GM12878 (cell line): Measurements from ENCODE around the gene FBRSL1. TPM values are rescaled to one million over a fixed set of nuclear protein-coding genes. Genes with fewer than 3 reads are reported as not detected.

Experiments used
- ATAC-seq: fragments of 200-7000 bp; cut with Tn5 transposase; 3 replicates; pipeline ENCODE4 v1.9.1; 2020; ENCODE audit warnings: mild to moderate bottlenecking, moderate library complexity
- BruUV-seq: library from RNA; stranded (reverse); fragments of 400-500 nt; replicated peaks from 2 replicates; lab custom pipeline; 2021; lab: Mats Ljungman, UMichigan
- CTCF ChIA-PET: fragments of 300-600 bp; sonication (Branson Sonifier 250); formaldehyde crosslinking; extraction: SDS; loops from one replicate; lab custom pipeline; 2021; ENCODE audit warnings: inconsistent platforms; lab: Yijun Ruan, JAX
- POLR2A ChIA-PET: fragments of 350-600 bp; formaldehyde crosslinking; extraction: SDS; loops from one replicate; lab custom pipeline; 2021; ENCODE audit warnings: inconsistent platforms; lab: Charles Lee
- RAD21 ChIA-PET: fragments of 300-600 bp; sonication (Branson Sonifier 250); formaldehyde crosslinking; loops from one replicate; lab custom pipeline; 2023; ENCODE audit warnings: antibody characterized with exemption; ENCODE audit not compliant: unreplicated experiment; lab: Charles Lee
- SMC1A ChIA-PET: fragments of 300-600 bp; sonication (Branson Sonifier 250); formaldehyde crosslinking; loops from one replicate; lab custom pipeline; 2023; ENCODE audit not compliant: unreplicated experiment, uncharacterized antibody; lab: Charles Lee
- DNase-seq: peaks from one replicate; pipeline ENCODE4 v3.0.0-alpha.2; 2011; ENCODE audit warnings: low read depth, low spot score
- FAIRE-seq: peaks from 3 replicates; lab custom pipeline; 2011; peaks lifted over from hg19 to GRCh38; lab: Jason Lieb, UNC
- H2AFZ ChIP-seq: 2 replicates; pipeline ENCODE4 v1.6.0; 2011; ENCODE audit warnings: low read depth, low read length, control low read depth; ENCODE audit not compliant: control insufficient read depth
- H3K27ac ChIP-seq: 2 replicates; pipeline ENCODE4 v1.5.1; 2011; ENCODE audit warnings: control low read depth; ENCODE audit not compliant: control insufficient read depth, insufficient read depth
- H3K27me3 ChIP-seq, 2 experiments: replicated peaks in 1 of 2; 2 replicates each; pipeline versions ENCODE4 v1.6.0 to v1.6.1; 2011; ENCODE audit warnings: low read length in 1 of 2; ENCODE audit not compliant: control insufficient read depth in 2 of 2, insufficient read depth in 2 of 2
- H3K36me3 ChIP-seq, 2 experiments: 2 replicates each; pipeline ENCODE4 v1.5.1; 2011; ENCODE audit warnings: low read length in 1 of 2; ENCODE audit not compliant: control insufficient read depth in 2 of 2, insufficient read depth in 2 of 2
- H3K4me1 ChIP-seq: 2 replicates; pipeline ENCODE4 v1.6.1; 2011; ENCODE audit warnings: mild to moderate bottlenecking, low read length, moderate library complexity, mixed read lengths; ENCODE audit not compliant: control insufficient read depth, insufficient read depth
- H3K4me2 ChIP-seq: 2 replicates; pipeline ENCODE4 v1.6.0; 2011; ENCODE audit warnings: control low read depth; ENCODE audit not compliant: control insufficient read depth, insufficient read depth
- H3K4me3 ChIP-seq: fragments of 200-600 bp; sonication (generic); 2 replicates; pipeline ENCODE4 v1.5.1; 2016
- H3K79me2 ChIP-seq: 2 replicates; pipeline ENCODE4 v1.6.0; 2011; ENCODE audit warnings: low read length; ENCODE audit not compliant: control insufficient read depth, insufficient read depth
- H3K9ac ChIP-seq: 2 replicates; pipeline ENCODE4 v1.8.0; 2011; ENCODE audit warnings: low read length, control low read depth, mixed read lengths; ENCODE audit not compliant: control insufficient read depth, insufficient read depth
- H3K9me3 ChIP-seq: replicated peaks from 3 replicates; pipeline ENCODE4 v1.5.1; 2011; ENCODE audit warnings: mild to moderate bottlenecking, low read length; ENCODE audit not compliant: control insufficient read depth, insufficient read depth
- H4K20me1 ChIP-seq: 2 replicates; pipeline ENCODE4 v1.6.0; 2011; ENCODE audit not compliant: control insufficient read depth, insufficient read depth
- ATF7 ChIP-seq: fragments of 450-650 bp; IDR thresholded peaks from 2 replicates; pipeline ENCODE4 v1.6.1; 2016; ENCODE audit warnings: low read depth, mild to moderate bottlenecking
- BCL11A ChIP-seq: IDR thresholded peaks from 2 replicates; pipeline ENCODE4 v1.6.1; 2011; ENCODE audit warnings: low read depth, low read length
- BMI1 ChIP-seq: fragments of 450-650 bp; IDR thresholded peaks from 2 replicates; pipeline ENCODE4 v1.6.1; 2016; ENCODE audit warnings: mild to moderate bottlenecking, moderate library complexity, borderline replicate concordance
- BRCA1 ChIP-seq: IDR thresholded peaks from 2 replicates; pipeline ENCODE4 v1.6.1; 2011; ENCODE audit warnings: low read depth, low read length, improper control_type of control experiment
- DPF2 ChIP-seq: fragments of 450-650 bp; IDR thresholded peaks from 2 replicates; pipeline ENCODE4 v1.6.1; 2017; ENCODE audit warnings: mild to moderate bottlenecking
- FOXK2 ChIP-seq: fragments of 450-650 bp; IDR thresholded peaks from 2 replicates; pipeline ENCODE4 v1.6.1; 2017; ENCODE audit warnings: mild to moderate bottlenecking, moderate library complexity
- KAT2A ChIP-seq: conservative IDR thresholded peaks from 2 replicates; pipeline ENCODE4 v1.6.1; 2011; ENCODE audit warnings: low read depth, low read length; ENCODE audit not compliant: control insufficient read depth
- NR2C2 ChIP-seq: IDR thresholded peaks from 2 replicates; pipeline ENCODE4 v1.6.1; 2011; ENCODE audit warnings: borderline replicate concordance, low read depth; ENCODE audit not compliant: control insufficient read depth, insufficient read length
- PML ChIP-seq: IDR thresholded peaks from 2 replicates; pipeline ENCODE4 v1.6.1; 2012; ENCODE audit warnings: low read length, inconsistent platforms
- RUNX3 ChIP-seq: IDR thresholded peaks from 2 replicates; pipeline ENCODE4 v1.6.1; 2012; ENCODE audit warnings: low read length, inconsistent platforms
- YBX1 ChIP-seq: fragments of 450-650 bp; IDR thresholded peaks from 2 replicates; pipeline ENCODE4 v1.6.1; 2016; ENCODE audit warnings: antibody characterized with exemption
- ZNF274 ChIP-seq: IDR thresholded peaks from one replicate; pipeline ENCODE4 v1.8.0; 2011; ENCODE audit not compliant: insufficient read length, insufficient read depth
- WGBS: methylation state at CpG from one replicate; pipeline ENCODE4 v1.1.6; 2016; ENCODE audit warnings: low lambda C conversion rate; ENCODE audit not compliant: insufficient replicate concordance, insufficient coverage; ENCODE audit errors: missing lambda C conversion rate; 5-methylcytosine and 5-hydroxymethylcytosine counted together
- in situ Hi-C: fragments of 300-500 bp; cut with MboI; formaldehyde crosslinking; loops from 9 replicates; pipeline ENCODE4 v1.14.3; 2018; ENCODE audit warnings: mixed read lengths
- intact Hi-C: fragments of 100-400 bp; cut with micrococcal nuclease; formaldehyde crosslinking; loops from one replicate; pipeline ENCODE4 v1.14.2; 2022; ENCODE audit not compliant: unreplicated experiment
- polyA plus RNA-seq, 11 experiments: library from polyadenylated mRNA; depleted of rRNA in 4 of 11; unstranded in 6 of 11; stranded (reverse) in 5 of 11; fragments of >200 nt; fragmentation: Nextera tagmentation in 4 of 11; fragmentation: Illumina TruSeq in 1 of 11; extraction: Ambion mirVana in 4 of 11; extraction: Trizol in 1 of 11; gene quantifications; 1 replicate in 1 of 11; 2 replicates in 10 of 11; pipeline versions ENCODE4 v1.2.1 to v1.2.3, GENCODE V29; 2011 to 2016; ENCODE audit warnings: inconsistent platforms in 2 of 11, missing spikeins in 2 of 11, low read depth in 1 of 11
- total RNA-seq, 4 experiments: library from RNA; depleted of rRNA in 3 of 4; stranded (reverse); fragments of >200 nt in 3 of 4; fragmentation: Illumina TruSeq in 1 of 4; extraction: Trizol in 1 of 4; gene quantifications; 2 replicates each; pipeline versions ENCODE4 v1.2.1 to v1.2.3, GENCODE V29; 2013 to 2021
- TF ChIP-seq, protein P1 (sequence below): IDR thresholded peaks from 2 replicates; pipeline ENCODE4 v1.6.1; 2012; ENCODE audit warnings: low read length, inconsistent platforms
- TF ChIP-seq, protein P2 (sequence below): fragments of 450-650 bp; IDR thresholded peaks from 2 replicates; pipeline ENCODE4 v1.6.1; 2017; ENCODE audit warnings: mild to moderate bottlenecking, moderate library complexity

FBRSL1 gene
- total and polyA plus RNA-seq, 10 of the 15 experiments (the other 5 are each of a cell fraction or from before 2014, with no cell fraction given) = 0.19 to 55.1 (median 4.1) TPM

DNA sequence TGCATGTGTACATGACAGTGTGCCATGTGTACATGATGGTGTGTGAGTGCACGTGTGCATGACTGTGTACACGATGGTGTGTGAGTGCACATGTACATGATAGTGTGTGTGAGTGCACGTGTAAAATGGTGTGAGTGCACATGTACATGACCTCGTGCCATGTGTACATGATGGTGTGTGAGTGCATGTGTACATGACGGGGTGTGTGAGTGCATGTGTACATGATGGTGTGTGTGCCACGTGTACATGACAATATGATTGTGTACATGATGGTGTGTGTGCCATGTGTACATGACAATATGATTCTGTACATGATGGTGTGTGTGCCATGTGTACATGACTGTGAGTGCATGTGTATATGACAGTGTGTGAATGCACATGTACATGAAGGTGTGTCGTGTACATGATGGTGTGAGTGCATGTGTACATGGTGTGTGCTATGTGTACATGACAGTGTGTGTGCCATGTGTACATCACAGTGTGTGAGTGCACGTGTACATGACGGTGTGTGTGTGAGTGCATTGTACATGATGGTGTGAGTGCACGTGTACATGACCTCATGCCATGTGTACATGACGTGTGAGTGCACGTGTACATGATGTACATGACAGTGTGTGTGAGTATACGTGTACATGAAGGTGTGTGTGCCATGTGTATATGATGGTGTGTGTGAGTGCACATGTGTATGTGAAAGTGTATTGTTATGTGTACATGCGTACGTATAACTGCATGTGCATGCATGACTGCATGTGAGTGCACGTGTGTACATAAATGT lies 46.3 kb downstream of the FBRSL1 start:
- Histone ChIP-seq H3K79me2 (no peaks in the 10 kb centered on the region), H3K4me2 (no peak overlapping the region), H3K27ac (no peak overlapping the region), H4K20me1 (no peaks in the 10 kb centered on the region), H3K36me3 (no peaks in the 10 kb centered on the region), H3K9me3 (no peaks in the 10 kb centered on the region; the same call in 2 of the 3 replicates), H3K4me3 (no peak overlapping the region), H2AFZ (no peak overlapping the region), H3K27me3 (no peaks in the 10 kb centered on the region), H3K4me1 (no peaks in the 10 kb centered on the region), H3K9ac (no peak overlapping the region)
- ATAC-seq (no peak), DNase-seq (no peak), FAIRE-seq (no peak)
- in situ Hi-C loops = no loop called here
- 79% methylated on average over 16 of the region's 16 CpGs for WGBS
- TF ChIP-seq YBX1 = no peak
- TF ChIP-seq, protein P1, sequence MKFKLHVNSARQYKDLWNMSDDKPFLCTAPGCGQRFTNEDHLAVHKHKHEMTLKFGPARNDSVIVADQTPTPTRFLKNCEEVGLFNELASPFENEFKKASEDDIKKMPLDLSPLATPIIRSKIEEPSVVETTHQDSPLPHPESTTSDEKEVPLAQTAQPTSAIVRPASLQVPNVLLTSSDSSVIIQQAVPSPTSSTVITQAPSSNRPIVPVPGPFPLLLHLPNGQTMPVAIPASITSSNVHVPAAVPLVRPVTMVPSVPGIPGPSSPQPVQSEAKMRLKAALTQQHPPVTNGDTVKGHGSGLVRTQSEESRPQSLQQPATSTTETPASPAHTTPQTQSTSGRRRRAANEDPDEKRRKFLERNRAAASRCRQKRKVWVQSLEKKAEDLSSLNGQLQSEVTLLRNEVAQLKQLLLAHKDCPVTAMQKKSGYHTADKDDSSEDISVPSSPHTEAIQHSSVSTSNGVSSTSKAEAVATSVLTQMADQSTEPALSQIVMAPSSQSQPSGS = no peak
- TF ChIP-seq BCL11A = no peak
- no peak for TF ChIP-seq BRCA1
- no peak for TF ChIP-seq KAT2A
- TF ChIP-seq, protein P2, sequence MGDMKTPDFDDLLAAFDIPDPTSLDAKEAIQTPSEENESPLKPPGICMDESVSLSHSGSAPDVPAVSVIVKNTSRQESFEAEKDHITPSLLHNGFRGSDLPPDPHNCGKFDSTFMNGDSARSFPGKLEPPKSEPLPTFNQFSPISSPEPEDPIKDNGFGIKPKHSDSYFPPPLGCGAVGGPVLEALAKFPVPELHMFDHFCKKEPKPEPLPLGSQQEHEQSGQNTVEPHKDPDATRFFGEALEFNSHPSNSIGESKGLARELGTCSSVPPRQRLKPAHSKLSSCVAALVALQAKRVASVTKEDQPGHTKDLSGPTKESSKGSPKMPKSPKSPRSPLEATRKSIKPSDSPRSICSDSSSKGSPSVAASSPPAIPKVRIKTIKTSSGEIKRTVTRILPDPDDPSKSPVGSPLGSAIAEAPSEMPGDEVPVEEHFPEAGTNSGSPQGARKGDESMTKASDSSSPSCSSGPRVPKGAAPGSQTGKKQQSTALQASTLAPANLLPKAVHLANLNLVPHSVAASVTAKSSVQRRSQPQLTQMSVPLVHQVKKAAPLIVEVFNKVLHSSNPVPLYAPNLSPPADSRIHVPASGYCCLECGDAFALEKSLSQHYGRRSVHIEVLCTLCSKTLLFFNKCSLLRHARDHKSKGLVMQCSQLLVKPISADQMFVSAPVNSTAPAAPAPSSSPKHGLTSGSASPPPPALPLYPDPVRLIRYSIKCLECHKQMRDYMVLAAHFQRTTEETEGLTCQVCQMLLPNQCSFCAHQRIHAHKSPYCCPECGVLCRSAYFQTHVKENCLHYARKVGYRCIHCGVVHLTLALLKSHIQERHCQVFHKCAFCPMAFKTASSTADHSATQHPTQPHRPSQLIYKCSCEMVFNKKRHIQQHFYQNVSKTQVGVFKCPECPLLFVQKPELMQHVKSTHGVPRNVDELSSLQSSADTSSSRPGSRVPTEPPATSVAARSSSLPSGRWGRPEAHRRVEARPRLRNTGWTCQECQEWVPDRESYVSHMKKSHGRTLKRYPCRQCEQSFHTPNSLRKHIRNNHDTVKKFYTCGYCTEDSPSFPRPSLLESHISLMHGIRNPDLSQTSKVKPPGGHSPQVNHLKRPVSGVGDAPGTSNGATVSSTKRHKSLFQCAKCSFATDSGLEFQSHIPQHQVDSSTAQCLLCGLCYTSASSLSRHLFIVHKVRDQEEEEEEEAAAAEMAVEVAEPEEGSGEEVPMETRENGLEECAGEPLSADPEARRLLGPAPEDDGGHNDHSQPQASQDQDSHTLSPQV = no peak
- TF ChIP-seq NR2C2 = no peak
- no peak for TF ChIP-seq BMI1
- no peak for TF ChIP-seq FOXK2
- no peak for TF ChIP-seq RUNX3
- TF ChIP-seq DPF2 = no peak
- TF ChIP-seq PML = no peak
- TF ChIP-seq ATF7 = no peak
- no peak for TF ChIP-seq ZNF274
- SMC1A ChIA-PET = no interaction called here
- RAD21 ChIA-PET = no interaction called here
- intact Hi-C loops = no loop called here
- POLR2A ChIA-PET = no interaction called here
- CTCF ChIA-PET = no interaction called here
- BruUV-seq = no TSS peak
